Measurements from ENCODE around the gene SH2D1A. TPM values are rescaled to one million over a fixed set of nuclear protein-coding genes. Genes with fewer than 3 reads are reported as not detected.

Gene SH2D1A
- total and polyA plus RNA-seq, 2 donors (not counting 3 experiments of a cell fraction or from before 2014, with no cell fraction given): not detected

- no TSS peak for BruUV-seq (replicated peaks)
- TF ChIP-seq POLR2A (IDR thresholded peaks at IDR 0.05; ENCODE audit: low read depth, low read length) (no peak), FOS (IDR thresholded peaks at IDR 0.05; ENCODE audit: borderline replicate concordance, insufficient read depth, low read length) (no peak), EZH2 (IDR thresholded peaks at IDR 0.05; ENCODE audit: borderline replicate concordance, low read depth, low read length, severe bottlenecking) (no peak), POLR2AphosphoS5 (IDR thresholded peaks at IDR 0.05; ENCODE audit: insufficient read depth, low read depth, low read length) (no peak), JUN (IDR thresholded peaks at IDR 0.05; ENCODE audit: borderline replicate concordance, insufficient read depth, insufficient read length, low read depth) (no peak), MYC (IDR thresholded peaks at IDR 0.05; ENCODE audit: low read depth, low read length) (no peak), GATA2 (IDR thresholded peaks at IDR 0.05; ENCODE audit: insufficient read depth, insufficient read length, low read depth, low read length) (no peak), CTCF (IDR thresholded peaks at IDR 0.05; ENCODE audit: extremely low read depth in 1 of 2, insufficient read depth in 1 of 2, low read depth in 1 of 2, low read length in 2 of 2) (no peak)
- TF ChIP-seq, protein P1, sequence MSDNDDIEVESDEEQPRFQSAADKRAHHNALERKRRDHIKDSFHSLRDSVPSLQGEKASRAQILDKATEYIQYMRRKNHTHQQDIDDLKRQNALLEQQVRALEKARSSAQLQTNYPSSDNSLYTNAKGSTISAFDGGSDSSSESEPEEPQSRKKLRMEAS (IDR thresholded peaks at IDR 0.05; ENCODE audit: insufficient read depth, insufficient read length): no peak
- ChIA-PET POLR2A (no interaction called here), CTCF (no interaction called here)
- H3K27ac ChIP-seq (ENCODE audit: insufficient read depth, low read depth, low read length): no peak overlapping the region
- no peaks in the 10 kb centered on the region for H3K27me3 ChIP-seq (ENCODE audit: control insufficient read depth in 2 of 2, insufficient read depth in 2 of 2, low read length in 2 of 2)
- H3K79me2 ChIP-seq (ENCODE audit: control insufficient read depth, insufficient read depth, low read length): no peaks in the 10 kb centered on the region
- H3K4me3 ChIP-seq (replicated peaks in 1 of 3; ENCODE audit: insufficient read depth in 1 of 3, low read depth in 1 of 3, low read length in 3 of 3): no peak overlapping the region
- no peaks in the 10 kb centered on the region for H3K4me1 ChIP-seq (ENCODE audit: control insufficient read depth, extremely low read depth, insufficient read depth, low read length)
- no peaks in the 10 kb centered on the region for H3K36me3 ChIP-seq (ENCODE audit: control insufficient read depth in 2 of 2, extremely low read depth in 1 of 2, insufficient read depth in 2 of 2, low read length in 2 of 2)
- no peaks in the 10 kb centered on the region for H3K9me1 ChIP-seq (replicated peaks; ENCODE audit: control insufficient read depth, extremely low read depth, insufficient read depth, low read length)
- no peak for FAIRE-seq
- H4K20me1 ChIP-seq (replicated peaks; ENCODE audit: control insufficient read depth, extremely low read depth, insufficient read depth, low read length): no peaks in the 10 kb centered on the region
- intact Hi-C loops (cut with micrococcal nuclease): no loop called here
- H2AFZ ChIP-seq (ENCODE audit: low read depth, low read length): no peak overlapping the region
- no peaks in the 10 kb centered on the region for H3K9me3 ChIP-seq (replicated peaks; ENCODE audit: control insufficient read depth, insufficient read depth, low read length)
- dilution Hi-C loops (cut with MboI; ENCODE audit: extremely low pct_ligation_motif_present, low sequenced_read_pairs): no loop called here
- H3K9ac ChIP-seq (replicated peaks; ENCODE audit: extremely low read depth, insufficient read depth, low read length): no peak overlapping the region
- no peak for DNase-seq (ENCODE audit: low read depth, low spot score)
- no peak overlapping the region for H3K4me2 ChIP-seq (ENCODE audit: insufficient read depth, low read length)
These were observed 66.9 kb downstream of the SH2D1A start for GRCh38 chrX:124413244-124413643.

Data from endothelial cell of umbilical vein (primary cell).